ENCODE measurements around the gene NLRP4.
"Not testable (repeated sequence)": the region's sequence is repeated elsewhere in the genome, so short reads cannot be mapped to it uniquely, and the experiment has no call there.

Gene NLRP4

DNA sequence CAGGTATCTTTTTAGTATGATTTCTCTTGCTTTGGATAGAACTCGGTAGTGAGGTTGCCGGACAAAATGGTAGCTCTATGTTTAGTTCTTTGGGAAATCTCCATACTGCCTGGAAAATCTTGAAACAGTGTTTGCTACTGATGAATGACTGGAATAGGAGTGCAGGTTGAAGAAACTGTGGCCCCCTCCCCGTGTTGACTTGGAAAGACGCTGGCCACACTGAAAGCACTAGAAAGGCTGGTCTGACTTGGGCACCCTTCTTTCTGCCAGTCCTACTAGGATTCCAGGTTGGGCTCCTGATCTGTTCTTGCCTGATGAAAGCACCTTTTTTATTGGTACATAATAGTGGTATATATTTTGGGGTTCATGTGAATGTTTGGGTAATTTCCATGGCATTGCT is 46.3 kb downstream of the NLRP4 start:
- DNase-seq: no peak

DNA sequence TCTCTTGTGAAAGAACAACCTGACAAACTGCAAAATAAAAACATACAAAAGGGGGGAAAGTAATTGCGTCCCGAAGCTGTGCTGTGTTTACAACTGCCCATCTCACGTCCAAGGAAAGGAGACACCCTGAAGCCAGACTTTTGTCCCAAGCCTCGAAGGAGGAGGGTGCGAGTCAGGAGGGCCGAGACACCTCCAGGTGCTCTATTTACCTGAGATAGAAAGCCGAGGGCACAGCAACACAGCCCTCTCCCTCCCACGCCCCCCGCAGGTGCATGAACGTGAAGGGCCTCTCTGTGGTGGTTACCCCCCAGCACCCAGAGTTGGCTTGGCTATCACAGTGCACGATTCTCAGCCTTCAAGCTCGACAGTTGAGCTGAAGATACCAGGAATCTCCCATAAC is 62.6 kb downstream of the NLRP4 start:
- DNase-seq: no peak

DNA sequence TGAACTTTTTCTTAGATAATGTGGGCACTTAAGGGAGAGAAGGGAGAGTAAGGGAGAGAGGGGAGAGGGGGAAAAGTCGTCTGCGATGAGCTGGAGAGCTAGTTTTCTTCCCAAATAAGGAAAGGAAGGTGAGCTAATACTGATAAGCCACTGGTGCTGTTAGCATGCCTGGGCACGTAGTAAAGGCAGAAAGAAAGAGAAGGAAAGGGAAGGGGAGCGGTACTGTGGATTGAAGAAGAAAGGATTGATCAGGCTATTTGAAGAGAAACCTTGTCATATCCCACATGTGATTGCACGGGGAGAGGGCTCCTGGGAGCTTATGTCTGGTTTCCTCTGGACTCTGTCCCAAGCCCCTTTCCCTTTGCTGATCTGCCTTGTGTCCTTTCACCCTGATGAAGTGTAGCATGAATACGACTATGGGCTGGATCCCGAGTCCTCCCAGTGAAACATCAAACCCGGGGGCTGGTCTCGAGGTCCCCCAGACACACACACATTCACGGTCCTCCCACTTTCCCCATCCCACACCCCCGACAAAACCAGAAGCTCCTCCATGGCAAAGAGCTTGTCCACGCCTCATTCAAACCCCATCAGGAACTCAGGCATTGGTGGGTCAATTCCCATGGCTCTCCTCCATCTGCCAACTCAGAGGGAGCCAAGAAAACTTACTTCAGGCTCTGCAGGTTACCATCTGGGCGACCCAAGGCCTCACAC is 65.2 kb downstream of the NLRP4 start:
- no peak for DNase-seq

DNA sequence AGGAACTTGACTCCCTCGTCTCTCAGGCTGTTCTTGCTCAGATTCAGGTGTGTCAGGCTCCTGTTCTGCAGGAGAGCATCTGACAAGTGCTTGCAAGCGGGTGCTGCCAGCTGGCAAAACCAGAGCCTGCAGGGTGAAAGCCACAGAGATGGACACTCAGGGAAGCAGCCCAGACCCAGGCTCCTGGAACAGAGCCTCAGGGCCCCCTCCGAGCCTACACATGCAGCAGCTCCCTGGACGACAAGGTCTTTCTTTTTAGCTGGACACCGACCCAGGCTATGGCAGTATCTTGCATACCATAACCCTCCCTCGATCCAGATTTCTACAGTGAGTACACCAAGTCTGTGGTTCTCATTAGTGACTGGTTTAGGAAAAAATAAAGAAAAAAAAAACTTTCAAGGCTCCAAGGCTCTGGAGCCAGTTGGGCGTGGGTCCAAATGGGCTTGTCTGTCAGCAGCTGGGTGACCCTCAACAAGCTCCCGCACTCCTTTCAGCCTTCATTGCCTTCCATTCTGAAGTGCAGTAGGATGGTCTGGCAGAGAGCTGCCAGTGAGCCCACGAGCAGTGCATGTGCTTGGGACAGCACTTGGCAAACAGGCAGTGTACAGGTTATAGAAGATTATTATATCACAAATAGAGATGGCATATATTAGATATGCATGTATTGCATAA is 65.9 kb downstream of the NLRP4 start:
- no peak for DNase-seq

DNA sequence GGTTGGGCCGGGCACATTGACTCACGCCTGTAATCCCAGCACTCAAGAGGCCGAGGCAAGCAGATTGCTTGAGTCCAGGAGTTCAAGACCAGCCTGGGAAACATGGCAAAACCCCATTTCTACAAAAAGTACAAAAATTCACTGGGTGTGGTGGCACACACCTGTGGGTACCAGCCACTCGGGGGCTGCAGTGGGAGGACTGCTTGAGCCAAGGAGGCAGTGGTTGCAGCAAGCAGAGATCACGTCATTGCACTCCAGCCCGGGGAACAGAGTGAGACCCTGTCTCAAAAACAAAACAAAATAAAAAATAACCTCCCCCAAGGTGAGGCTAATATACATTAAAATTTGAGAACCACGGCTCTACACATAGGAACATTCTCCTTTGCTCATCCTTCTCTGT is 70.9 kb downstream of the NLRP4 start:
- DNase-seq: no peak

DNA sequence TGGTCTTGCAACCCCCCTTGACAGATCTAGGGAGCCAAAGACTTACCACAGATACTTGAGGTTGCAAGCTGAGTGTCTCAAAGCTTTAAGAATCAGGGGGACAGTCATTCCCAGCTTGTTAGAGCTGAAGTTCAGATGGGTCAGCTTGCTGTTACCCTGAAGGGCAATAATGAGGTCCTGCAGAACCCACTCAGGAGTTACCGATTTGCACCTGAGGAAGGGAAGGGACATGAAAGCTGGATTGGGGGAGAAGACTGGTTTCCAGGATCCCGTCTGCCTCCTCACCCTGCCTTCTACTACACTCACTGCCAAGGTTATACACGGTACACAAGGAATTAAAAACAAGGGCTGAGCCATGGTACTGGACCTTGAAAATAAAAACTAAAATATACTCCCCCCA is 71.4 kb downstream of the NLRP4 start:
- DNase-seq: no peak

DNA sequence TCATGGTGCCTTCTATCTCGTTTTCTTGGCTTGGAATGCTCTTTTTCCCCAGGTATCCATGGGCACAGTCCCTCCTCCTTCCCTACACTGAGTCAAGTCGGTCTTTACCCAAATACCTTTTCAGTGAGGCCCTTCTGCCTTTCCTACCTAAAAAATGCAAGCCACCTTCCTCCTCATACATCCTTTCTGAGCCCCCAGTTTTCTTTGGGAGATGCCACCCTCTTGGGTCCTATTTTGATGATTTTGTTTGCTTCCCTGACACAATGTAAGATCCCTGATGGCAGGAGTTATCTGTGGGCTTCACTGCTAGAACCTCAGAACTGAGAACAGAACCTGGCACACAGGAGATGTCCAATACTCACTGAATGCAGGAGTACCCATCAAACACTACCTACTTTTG is 73.5 kb downstream of the NLRP4 start:
- no peak for DNase-seq

DNA sequence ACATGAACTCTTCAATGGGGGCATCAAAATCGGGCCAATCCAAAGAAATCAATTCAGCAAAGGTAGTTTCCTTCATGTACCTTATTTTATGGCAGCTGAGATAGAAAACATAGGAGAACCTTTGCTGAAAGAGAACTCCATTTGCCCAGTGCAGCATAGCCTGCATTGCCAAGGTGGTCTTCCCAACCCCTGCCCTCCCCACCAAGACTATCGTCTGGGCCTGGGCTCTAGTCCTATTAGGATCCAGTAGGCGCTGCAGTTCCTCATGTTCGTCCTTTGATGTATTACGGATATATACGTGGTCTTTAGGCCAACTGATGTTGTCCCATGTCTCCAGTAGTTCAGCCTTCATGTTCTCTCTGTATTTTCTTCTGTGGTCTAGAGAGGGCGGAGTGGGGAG is 76.6 kb downstream of the NLRP4 start:
- no peak for DNase-seq

DNA sequence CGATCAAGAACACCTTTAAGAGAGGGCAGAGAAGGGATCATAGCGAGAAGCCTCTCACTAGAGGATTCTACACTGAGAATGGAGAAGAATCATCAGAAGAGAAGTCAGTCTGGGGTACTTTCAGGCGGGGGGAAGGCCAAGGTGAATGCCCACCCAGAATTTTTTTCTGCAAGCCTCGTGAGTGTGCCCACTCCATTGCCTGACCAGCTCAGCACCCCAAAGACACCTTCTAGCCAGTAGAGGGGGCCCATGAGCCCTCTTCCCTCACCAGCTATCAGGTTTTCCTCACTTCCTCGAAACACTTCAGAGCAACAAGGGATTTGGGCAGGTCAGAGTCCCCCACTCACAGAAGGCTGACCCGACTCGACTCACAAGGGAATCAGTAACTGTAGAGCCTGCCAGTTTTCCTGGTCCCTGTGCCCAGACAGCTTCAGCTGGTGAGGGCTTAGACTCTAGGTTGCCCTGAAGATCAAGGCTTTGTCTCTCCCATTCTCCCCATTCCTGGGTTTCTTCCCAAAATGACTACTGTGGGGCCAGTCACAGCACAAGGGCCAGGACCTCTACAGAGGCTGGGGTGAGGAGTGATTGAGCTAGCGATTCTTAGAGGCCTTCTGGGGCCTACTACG is 77.4 kb downstream of the NLRP4 start:
- no peak for DNase-seq

GRCh38 chr19:55923556-55923955 is 87.2 kb downstream of the NLRP4 start:
- no peak for DNase-seq

DNA sequence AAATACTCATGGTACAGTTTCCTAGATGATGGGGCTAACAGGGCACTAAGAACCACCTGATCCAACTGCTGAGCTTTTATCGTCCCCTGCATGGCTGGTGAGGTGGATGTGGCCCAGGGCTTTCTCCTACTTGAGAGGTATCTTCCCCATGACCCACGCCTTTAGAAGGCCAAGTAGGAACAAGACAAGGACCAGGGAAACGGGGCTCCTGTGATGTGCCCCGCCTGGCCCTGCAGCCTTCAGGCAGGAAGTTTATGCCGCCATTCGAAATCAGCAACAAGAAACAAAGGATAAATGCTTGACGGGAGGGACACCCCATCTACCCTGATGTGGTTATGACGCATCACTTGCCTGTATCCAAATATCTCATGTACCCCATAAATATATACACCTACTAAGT is 91.7 kb downstream of the NLRP4 start:
- no peak for DNase-seq

DNA sequence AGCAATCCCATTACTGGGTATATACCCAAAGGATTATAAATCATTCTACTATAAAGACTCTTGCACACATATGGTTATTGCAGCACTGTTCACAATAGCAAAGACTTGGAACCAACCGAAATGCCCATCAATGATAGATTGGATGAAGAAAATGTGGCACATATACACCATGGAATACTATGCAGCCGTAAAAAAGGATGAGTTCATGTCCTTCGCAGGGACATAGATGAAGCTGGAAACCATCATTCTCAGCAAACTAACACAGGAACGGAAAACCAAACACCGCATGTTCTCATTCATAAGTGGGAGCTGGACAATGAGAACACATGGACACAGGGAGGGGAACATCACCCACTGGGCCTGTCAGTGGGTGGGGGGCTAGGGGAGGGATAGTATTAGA is 92.9 kb downstream of the NLRP4 start:
- not testable (repeated sequence) for DNase-seq

- no peak for DNase-seq
These were observed 94.7 kb downstream of the NLRP4 start for GRCh38 chr19:55930996-55931515.
